Measurements from ENCODE around the gene IFRD1.

The IFRD1 gene, protein sequence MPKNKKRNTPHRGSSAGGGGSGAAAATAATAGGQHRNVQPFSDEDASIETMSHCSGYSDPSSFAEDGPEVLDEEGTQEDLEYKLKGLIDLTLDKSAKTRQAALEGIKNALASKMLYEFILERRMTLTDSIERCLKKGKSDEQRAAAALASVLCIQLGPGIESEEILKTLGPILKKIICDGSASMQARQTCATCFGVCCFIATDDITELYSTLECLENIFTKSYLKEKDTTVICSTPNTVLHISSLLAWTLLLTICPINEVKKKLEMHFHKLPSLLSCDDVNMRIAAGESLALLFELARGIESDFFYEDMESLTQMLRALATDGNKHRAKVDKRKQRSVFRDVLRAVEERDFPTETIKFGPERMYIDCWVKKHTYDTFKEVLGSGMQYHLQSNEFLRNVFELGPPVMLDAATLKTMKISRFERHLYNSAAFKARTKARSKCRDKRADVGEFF

DNA sequence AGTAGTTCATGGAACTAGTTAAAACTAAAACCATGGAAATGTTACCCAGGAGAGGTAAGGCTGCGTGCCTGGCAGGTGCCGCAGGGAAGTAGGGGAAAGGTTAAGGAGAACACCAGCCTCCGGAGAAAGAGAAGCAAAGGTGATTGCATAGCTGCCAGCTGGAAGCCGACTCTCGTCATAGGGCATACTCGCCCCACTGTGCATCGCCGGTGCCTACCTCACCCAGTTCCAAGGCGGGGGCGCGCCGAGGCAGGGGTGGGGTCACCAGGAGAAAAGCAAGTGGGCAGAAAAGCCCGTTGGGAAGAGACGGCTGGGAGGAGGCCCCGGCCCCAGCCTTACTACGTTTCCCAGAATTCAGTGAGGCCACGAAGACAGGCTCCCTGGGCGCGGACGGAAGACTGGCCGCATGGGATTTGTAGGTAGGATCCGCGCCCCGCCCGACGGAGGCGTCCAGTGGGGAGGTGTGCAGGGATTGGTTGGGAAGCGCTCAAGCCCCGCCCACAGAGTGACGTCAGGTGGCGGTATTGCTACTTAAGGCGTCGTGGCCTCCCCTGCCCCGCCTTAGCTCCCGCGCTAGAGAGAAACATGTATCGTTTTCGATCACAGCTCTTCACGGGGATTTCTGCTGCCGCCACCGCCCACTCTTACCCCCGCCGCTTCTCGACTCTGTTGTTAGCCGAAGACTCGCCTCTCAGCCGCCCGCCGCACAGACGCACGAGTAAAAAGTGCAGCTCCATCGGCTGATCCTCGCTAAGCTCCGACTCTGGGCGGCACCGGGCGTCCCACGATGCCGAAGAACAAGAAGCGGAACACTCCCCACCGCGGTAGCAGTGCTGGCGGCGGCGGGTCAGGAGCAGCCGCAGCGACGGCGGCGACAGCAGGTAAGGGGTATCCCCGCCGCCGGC is at the start of gene IFRD1:
Gene IFRD1, plus strand, starts transcription at position 559 of the 905 bp plus-strand sequence. Its CDS starts 229 bp downstream, at position 788.
- DNase-seq = peak; percentile 99 to 100 (median 100)
- intact Hi-C loops (cut with DNase I) = no loop called here

DNA sequence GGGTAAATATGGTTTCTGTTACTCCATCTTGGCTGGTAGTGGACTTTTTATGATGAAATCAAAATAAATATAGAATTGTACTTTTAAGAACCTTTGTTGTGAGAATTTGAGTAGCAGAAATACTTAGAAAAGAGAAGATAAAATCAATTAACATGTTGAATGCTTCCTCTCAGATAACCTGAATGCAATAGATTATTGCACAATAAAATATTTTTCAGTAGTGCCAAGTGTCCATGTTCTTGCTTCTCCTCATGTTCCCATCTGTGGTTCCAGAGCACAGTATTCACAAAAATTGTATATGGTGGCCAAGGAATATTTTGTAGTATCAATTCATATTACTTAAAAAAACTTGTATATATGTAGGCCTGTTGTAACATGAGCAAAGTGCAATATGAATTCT is 45.9 kb upstream of the IFRD1 start:
- no peak for DNase-seq
- intact Hi-C loops (cut with DNase I) = no loop called here

DNA sequence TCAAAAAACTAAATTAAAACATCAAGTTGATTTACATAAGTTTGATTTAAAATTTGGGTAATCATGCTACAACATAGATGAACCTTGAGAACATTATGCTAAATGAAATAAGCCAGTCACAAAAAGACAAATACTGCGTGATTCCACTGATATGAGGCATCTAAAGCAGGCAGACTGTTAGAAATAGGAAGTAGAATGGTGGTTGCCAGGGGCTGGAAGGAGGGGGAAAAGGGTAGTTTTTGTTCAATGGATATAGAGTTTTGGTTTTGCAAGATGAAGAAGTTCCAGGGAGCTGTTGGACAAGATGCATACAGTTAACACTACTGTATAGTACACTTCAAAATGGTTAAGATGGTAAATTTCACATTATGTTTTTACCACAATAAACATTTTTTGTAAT is 45.0 kb upstream of the IFRD1 start:
- DNase-seq = no peak
- intact Hi-C loops (cut with DNase I) = no loop called here

DNA sequence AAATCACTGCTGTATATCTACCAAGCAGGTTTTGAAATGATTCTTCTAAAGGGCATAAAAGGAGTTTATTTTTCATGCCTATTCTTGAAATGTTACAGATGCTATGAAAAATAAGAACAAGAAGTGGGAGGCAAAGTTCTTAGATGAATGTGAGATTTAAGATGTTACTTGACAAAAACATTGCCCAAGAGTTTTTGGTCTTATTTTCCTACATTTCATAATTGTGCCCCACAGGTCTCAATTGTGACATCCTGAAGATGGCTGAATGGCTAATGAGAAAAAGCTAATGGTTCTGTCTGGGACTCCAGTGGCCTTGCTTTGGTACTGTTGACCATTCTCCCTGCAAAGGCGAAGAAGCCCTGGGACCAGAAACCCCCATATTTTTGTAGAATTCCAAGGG is 43.0 kb upstream of the IFRD1 start:
- intact Hi-C loops (cut with DNase I) = no loop called here

DNA sequence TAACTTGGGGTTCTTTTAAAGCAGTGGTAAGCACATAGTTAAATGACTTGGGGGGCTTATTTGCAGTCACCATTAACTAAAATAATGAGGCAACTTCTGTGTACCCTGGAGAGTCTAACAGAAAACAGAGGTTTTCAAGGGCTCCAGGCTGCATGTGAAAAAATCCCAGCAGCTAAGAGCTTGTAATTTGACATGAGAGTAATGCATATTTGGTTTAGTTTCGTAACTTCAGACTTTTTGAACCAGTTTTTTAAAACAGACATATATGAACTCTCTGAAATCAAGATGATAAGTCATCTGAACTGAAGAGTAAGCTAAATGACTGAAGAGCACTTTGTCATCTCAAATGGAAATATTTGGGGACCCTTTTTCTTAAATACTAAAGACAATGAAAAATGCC is 40.2 kb upstream of the IFRD1 start:
- DNase-seq = no peak
- intact Hi-C loops (cut with DNase I) = loop anchor here (5.0 to 10.0 kb wide), 3 partner anchors 203 to 658 kb away; partner anchors contain the start of genes DOCK4 and ZNF277

More for the DNA sequence above, 43.0 kb upstream of the IFRD1 start:
- no peak for DNase-seq

DNA sequence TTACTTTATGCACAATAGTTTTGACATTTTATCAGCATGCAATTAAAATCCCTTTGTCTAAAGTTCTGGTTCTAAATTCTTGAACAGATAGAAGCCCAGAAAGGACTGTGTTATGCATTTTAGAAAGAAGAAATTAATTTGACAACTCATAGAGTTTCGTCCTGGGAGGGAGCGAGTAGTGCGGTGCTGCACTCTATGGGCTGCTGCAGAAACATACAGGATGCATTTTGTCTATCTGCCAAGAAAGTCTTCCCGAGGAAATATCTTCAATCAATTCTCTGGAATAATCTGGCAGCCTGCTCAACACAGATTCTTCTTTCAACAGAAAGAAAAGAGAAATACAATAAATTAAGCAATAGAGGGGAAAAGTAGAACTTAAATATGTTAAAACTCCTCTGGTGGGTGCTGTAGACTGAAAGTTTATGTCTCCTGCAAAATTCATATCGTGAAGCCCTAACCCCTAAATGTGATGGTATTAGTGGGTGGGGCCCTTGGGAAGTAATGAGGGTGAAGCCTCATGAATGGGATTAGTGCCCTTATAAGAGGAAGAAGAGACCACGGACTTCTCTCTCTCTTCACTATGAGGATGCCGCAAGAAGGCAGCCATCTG is 39.0 kb upstream of the IFRD1 start:
- DNase-seq = peak in 6 of 10 donors; percentile 26 to 89 (median 36)
- intact Hi-C loops (cut with DNase I) = loop anchor here (5.0 to 10.0 kb wide), 3 partner anchors 204 to 659 kb away; partner anchors contain the start of genes DOCK4 and ZNF277

DNA sequence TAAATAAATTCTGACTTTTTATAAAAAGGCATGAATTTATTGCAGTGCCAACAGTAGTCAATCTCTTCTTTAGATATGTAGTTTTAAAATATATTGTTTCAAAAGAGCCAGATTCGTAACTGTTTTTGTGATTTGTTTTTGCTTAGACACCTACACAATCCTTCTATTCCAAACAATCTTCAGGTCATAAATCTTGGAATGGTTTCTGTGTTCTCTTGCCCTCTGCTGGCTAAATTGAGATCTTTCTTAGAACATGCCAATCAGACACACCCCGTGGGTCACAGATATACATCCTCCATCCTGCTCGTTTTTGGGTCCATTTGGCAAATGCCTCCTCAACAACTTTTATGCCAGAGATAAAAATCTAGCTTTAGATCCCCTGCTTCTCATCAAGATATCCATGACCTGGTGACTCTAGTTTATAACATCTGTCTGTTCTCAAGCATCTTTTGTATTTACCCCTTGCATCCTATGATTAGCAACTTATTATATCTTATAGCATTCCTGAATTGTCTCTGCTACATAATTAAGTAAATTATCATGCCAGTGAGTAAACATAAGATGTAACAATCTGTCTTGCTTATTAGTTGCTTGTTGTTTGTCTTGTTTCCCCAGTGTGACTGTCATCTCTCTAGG is 35.3 kb upstream of the IFRD1 start:
- no peak for DNase-seq
- intact Hi-C loops (cut with DNase I) = loop anchor here (5.0 to 10.0 kb wide), 3 partner anchors 208 to 663 kb away; partner anchors contain the start of genes DOCK4 and ZNF277

DNA sequence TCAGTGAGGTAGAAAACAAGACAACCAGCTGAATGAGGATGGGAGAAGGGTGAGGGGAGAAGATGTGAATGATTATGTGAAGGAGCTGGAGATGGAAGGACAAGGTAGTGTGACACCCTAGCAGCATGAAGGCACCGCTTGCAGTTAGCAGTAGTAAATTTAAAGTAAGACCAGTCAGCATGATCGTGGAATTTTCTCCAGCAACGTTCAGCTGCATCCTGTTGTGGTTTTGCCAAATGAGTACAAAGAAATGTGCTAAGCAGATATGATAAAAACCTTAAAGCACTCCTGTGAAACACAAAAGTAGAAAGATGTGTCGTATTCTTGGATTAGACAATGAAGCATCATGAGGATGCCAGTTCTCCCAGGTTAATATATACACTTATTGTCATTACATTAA is 34.1 kb upstream of the IFRD1 start:
- intact Hi-C loops (cut with DNase I) = loop anchor here (10.0 kb wide), 1 partner anchor 461 kb away; no protein-coding TSS in a partner anchor
- DNase-seq = no peak

DNA sequence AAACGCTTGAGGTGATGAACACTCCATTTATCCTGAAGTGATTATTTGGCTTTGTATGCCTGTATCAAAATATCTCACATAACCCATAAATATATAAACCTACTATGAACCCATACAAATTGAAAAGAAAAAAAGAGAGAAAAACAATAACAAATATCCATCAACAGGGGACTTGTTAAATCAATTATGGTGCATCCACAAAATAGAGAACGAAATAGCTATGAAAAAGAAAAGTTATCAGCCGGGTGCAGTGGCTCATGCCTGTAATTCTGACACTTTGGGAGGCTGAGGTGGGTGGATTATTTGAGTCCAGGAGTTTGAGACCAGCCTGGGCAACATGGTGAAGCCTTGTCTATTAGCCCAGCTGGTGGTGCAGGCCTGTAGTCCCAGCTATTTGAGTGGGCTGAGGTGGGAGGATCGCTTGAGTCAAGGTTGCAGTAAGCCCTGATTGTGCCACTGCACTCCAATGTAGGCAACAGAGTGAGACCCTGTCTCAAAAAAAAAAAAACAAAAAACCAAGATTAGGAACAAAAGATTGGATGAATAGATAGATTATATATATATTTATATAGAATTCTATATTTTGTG is 30.6 kb upstream of the IFRD1 start:
- no peak for DNase-seq
- intact Hi-C loops (cut with DNase I) = loop anchor here (10.0 kb wide), 1 partner anchor 465 kb away; no protein-coding TSS in a partner anchor

DNA sequence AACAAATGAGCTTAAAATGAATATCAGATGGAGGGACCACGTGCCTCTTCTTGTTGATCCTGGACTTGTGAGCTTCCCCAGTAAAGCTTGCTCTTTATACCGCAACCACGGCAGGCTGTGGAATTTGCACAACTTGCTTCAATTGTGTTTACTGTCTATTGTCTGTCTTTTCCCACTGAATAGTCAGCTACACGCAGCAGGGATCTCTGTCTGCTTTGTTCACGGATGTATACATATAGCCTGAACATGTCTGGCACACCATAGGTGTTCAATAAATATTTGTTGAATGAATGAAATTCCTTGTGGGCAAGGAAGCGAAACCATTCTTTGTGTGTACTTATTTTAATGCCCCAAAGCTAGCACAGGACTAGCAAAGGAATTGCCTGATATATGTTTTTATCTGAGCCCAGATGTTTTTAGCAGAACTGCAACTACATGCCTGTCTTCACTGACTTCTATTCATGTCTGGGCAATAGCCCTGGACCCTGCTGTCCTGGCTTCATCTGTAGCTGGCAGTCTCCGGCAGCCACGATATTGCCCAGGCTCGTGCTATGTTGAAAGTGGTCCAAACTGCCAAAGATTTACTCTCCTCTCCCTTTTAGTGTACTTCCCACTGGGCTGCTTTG is 29.9 kb upstream of the IFRD1 start:
- DNase-seq = no peak
- intact Hi-C loops (cut with DNase I) = no loop called here

DNA sequence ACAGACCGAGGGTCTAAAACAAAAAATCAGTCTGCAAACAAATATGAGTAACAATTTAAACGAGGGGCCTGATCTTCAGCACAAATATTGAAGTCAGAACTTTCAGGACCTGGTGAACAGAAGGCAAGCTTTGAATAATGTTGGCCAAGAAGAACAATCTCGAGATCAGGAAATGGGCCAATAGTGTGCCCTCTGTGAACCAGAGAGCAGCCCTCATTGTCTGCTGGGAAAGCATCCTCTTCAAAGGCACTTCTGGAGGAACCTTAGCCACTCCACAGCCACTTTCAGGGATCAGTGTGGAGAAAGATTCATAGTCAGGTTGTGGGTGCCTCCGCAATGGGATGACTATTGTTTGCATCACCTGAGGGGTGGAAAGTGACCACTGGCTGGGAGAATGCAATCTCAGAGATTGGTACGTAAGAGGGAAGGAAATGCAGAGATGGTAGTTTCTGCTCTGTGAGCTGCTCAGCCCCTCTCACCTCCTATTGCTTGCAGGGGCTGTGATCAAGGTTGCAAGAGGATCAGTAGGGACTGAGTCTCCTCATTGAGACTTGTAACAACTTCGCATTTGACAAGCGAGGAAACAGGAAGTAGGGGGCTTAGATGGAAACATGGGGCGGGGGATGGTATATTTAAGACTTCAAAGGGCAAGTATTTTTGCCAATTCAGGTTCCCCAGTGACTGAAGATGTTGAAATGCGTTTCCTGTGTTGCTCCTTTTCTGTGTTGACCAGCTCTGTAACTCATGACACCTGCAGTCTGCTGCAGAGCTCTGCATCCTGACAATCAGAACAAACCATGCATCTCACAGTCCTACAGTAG is 28.4 kb upstream of the IFRD1 start:
- DNase-seq = no peak
- intact Hi-C loops (cut with DNase I) = no loop called here

DNA sequence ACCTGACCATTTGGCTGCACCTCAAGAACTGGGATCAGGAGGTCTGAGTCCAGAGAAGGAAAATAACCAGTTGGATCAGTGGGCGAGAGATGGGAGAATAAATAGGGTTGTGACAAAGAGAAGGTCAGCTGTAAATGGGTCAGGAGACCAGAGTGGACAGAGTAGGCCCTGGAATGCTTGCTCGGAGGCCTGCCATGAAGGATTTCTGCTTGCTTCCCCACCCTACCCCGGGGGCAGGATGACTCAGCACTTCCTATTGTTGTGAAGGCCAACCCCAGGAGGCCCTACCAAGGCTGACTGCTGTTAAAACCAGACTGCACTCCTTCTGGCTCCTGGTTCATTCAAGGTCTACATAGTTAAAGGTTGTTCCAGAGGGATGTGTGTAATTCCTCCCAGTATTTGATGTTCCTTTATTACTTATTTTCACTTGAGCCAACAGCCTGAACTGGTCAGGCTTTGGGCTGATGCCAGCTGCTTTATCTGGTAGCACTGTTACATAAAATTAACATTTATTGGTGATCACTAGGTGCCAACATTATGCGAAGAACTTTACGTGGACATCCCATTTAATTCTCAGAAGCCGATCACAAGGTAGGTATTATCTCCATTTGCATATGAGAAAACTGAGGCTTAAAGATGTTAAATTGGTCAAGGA is 27.3 kb upstream of the IFRD1 start:
- peak in 7 of 10 donors; percentile 15 to 88 (median 39) for DNase-seq
- intact Hi-C loops (cut with DNase I) = no loop called here

DNA sequence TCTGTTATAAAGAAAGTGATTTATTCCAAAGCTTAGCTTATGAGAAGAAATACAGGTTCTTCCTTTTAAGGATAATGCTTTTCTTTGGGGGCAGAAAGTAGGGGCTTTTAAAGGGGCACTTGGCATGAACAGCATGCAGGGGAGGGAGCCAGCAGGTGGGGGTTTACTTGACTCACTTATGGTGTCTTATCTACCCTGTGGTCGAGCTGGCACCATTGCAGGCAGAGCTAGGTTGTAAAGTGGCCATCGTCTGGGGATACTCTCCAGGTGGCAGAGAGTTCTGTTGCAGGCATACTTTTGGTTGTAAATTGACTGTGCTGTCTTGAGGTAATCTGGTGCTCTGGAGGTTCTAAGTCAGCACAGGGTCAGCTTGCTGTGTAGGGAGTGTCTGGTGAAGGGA is 26.3 kb upstream of the IFRD1 start:
- intact Hi-C loops (cut with DNase I) = no loop called here
- no peak for DNase-seq

DNA sequence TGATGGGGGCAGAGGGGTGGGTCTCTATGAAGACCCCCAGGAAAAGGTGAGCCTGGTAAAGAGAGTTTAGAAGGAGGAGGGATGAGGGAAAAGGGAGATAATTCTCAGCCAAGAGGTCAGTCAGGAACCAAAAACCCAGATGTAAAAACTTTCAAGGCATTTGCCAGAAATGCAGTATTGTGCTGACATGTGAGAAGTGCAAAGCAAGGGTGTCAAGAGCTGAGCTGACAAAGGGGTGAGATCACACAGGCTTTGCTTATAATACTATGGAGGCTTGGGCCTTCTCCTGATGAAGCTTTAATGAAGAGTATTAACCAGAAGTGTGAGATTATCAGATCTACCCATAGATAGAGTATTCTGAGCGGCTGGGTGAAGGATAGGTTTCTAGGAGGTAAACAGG is 22.3 kb upstream of the IFRD1 start:
- DNase-seq = no peak
- intact Hi-C loops (cut with DNase I) = no loop called here

DNA sequence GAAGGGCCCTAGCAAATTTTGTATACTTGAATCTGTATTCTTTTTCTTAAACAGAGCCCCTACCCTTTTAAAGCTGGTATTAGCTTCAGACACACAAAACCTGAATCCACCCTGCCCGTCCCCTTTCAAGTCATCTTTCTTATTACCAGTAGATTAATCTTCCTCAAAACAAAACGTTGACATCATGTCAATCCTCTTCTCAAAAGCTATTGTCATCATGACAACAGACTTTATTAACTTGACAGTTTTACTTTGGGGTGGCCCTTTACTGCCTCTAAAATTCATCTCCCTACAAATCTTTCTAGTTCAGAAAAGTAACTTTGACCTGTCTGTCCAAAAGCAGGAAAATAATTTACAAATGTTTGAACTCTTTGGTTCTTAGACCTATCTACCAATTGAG is 21.5 kb upstream of the IFRD1 start:
- intact Hi-C loops (cut with DNase I) = no loop called here
- DNase-seq = no peak

DNA sequence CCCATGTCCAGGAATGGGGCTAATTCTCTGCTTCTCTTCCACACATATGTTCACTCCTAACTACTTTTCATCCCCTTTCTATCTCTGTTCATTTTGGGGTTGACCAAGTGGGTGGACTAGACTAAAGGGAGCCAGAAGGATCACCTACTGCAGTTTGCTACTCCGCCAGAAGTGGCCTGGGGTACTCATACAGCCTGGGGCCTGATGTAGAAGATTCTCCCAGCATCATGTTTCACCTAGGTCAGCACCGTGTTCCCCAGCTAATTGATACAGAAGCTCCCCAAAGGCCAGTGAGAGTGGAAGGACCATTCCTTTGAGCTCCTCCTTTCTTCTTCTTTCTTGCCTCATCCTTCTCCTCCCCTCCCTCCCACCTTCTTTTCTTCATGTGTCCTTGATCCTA is 19.6 kb upstream of the IFRD1 start:
- DNase-seq = no peak
- intact Hi-C loops (cut with DNase I) = no loop called here

DNA sequence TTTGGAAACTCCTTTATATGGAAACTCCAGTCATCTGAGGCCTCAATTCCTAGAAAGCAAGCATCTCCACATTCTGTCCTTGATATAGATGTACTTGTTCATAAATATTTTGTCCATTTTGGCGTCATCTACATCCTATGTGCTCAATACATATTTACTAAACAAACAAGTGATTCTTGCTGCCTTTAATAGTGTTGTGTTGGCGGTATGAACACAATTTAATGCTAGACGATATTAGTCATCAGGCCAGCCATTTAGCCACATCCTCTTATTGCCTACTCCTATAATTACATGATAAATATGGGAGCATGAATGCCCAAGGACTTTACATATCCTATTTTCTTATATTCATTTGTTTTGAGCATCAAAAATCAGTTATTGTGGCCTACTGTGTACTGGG is 18.5 kb upstream of the IFRD1 start:
- intact Hi-C loops (cut with DNase I) = no loop called here
- DNase-seq = no peak

DNA sequence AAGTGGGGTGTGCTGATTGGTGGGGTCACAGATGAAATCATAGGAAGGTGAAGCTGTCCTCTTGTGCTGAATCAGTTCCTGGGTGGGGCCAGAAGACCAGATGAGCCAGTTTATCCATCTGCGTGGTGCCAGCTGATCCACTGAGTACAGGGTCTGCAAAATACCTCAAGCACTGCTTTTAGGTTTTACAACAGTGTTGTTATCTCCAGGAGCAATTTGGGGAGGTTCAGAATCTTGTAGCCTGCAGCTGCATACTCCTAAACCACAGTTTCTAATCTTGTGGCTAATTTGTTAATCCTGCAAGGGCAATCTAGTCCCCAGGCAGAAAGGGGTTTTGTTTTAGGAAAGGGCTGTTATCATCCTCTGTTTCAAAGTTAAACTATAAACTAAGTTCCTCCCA is 17.0 kb upstream of the IFRD1 start:
- no peak for DNase-seq
- intact Hi-C loops (cut with DNase I) = no loop called here

Data from posterior cingulate gyrus (tissue), 11 donors.